Psoas muscle (tissue), 8 donors: ENCODE data around the gene ITPK1. TPM values are rescaled to one million over a fixed set of nuclear protein-coding genes. Genes with fewer than 3 reads are reported as not detected.
"Not testable (repeated sequence)": the region's sequence is repeated elsewhere in the genome, so short reads cannot be mapped to it uniquely, and the experiment has no call there.

Source experiments
- ATAC-seq, 4 donors: fragments of 200-7000 bp; cut with Tn5 transposase; one replicate each; pipeline ENCODE4 v1.9.1; 2020; ENCODE audit warnings: moderate library complexity in 3 of 4, mild to moderate bottlenecking in 2 of 4
- DNase-seq, 2 donors: peaks; one replicate each; pipeline ENCODE4 v3.0.0-alpha.2; 2020
- H3K27ac ChIP-seq: fragments of 200-600 bp; one replicate; pipeline ENCODE4 v1.8.0; 2022
- H3K27me3 ChIP-seq, 3 donors: fragments of 200-600 bp in 1 of 3; one replicate each; pipeline versions ENCODE4 v1.6.1 to v1.8.0; 2013 to 2022; ENCODE audit warnings: low read length in 2 of 3, mild to moderate bottlenecking in 2 of 3, moderate library complexity in 1 of 3; ENCODE audit not compliant: insufficient read depth in 3 of 3
- H3K36me3 ChIP-seq, 2 donors: fragments of 200-600 bp in 1 of 2; one replicate each; pipeline versions ENCODE4 v1.6.1 to v1.8.0; 2013 to 2022; ENCODE audit warnings: low read depth in 1 of 2, mild to moderate bottlenecking in 1 of 2, moderate library complexity in 1 of 2; ENCODE audit not compliant: insufficient read depth in 1 of 2
- H3K4me1 ChIP-seq: fragments of 200-600 bp; one replicate; pipeline ENCODE4 v1.8.0; 2022
- H3K4me3 ChIP-seq: fragments of 200-600 bp; one replicate; pipeline ENCODE4 v1.8.0; 2022; ENCODE audit warnings: mild to moderate bottlenecking
- H3K9me3 ChIP-seq: fragments of 200-600 bp; one replicate; pipeline ENCODE4 v1.8.0; 2022
- CTCF ChIP-seq: fragments of 200-600 bp; IDR thresholded peaks from one replicate; pipeline ENCODE4 v1.8.0; 2022; ENCODE audit warnings: antibody characterized with exemption
- WGBS, 3 donors: extraction: QIAGEN DNeasy Blood & Tissue Kit; methylation state at CpG; one replicate each; pipeline versions ENCODE4 v1.1.6 to v1.1.7; 2013; 5-methylcytosine and 5-hydroxymethylcytosine counted together
- intact Hi-C, 2 donors: fragments of 100-400 bp; cut with DNase I; formaldehyde crosslinking; loops; one replicate each; pipeline versions ENCODE4 v1.11.0 to v1.14.2; 2022
- polyA plus RNA-seq, 3 donors: library from polyadenylated mRNA; stranded (reverse); fragments of 200-250 nt; gene quantifications; one replicate each; pipeline ENCODE4 v1.2.3, GENCODE V29; 2013
- total RNA-seq, 4 donors: library from RNA; stranded (reverse); fragmentation: NEBNext Ultra II Directional in 2 of 4; extraction: Animal tissue kit (Norgen Biotek cat#: 25700) in 2 of 4; gene quantifications; one replicate each; pipeline versions ENCODE4 v1.2.1 to v1.2.4, GENCODE V29; 2021 to 2023
- donor health status: healthy with polysubstance abuse.
- donor health status: DM: no; HTN: no; CAD: no; lungs with moderate emphysema.
- donor health status: Bipolar disorder and iron deficiency.
- donor health status: healthy.
- donor health status: DM: yes; HTN: yes; CAD: no.
- donor health status: DM: no; HTN: no; CAD: no.
- donor health status: DM: no; HTN: no; CAD: no.
- donor health status: DM: yes; HTN: yes; CAD: no.

Gene ITPK1
- total and polyA plus RNA-seq, 7 donors: 30.0 to 61.1 (median 42.7) TPM

GRCh38 chr14:93114068-93114710 lies 1.5 kb downstream of the ITPK1 start:
- H3K4me1 ChIP-seq: peaks cover 19% of the 10 kb centered on the region
- ATAC-seq: no peak
- DNase-seq: no peak

GRCh38 chr14:93113678-93114067 lies 2.1 kb downstream of the ITPK1 start:
- no peak for DNase-seq
- 61 to 70% (median 62%) methylated on average over 8 of the region's 8 CpGs for WGBS, 3 donors
- intact Hi-C loops: loop anchor here (5.0 to 10.0 kb wide), 3 partner anchors 64 to 221 kb away; partner anchors contain the start of genes BTBD7 (in 1 of the 2) and MOAP1 (in 1 of the 2)
- Histone ChIP-seq H3K9me3 (no peaks in the 10 kb centered on the region), H3K27ac (no peak overlapping the region), H3K27me3 (no peaks in the 10 kb centered on the region), H3K4me3 (peak overlapping the region; percentile 93), H3K4me1 (peaks cover 19% of the 10 kb centered on the region), H3K36me3 (no peaks in the 10 kb centered on the region)
- no peak for TF ChIP-seq CTCF
- no peak for ATAC-seq

More at GRCh38 chr14:93114068-93114710, 1.5 kb downstream of the ITPK1 start:
- intact Hi-C loops: loop anchor here (5.0 to 10.0 kb wide), 3 partner anchors 63 to 221 kb away; partner anchors contain the start of genes BTBD7 (in 1 of the 2) and MOAP1 (in 1 of the 2)
- TF ChIP-seq CTCF: no peak
- Histone ChIP-seq H3K27ac (peak overlapping the region; percentile 89), H3K36me3 (no peaks in the 10 kb centered on the region), H3K27me3 (no peaks in the 10 kb centered on the region), H3K9me3 (no peaks in the 10 kb centered on the region), H3K4me3 (peak overlapping the region; percentile 93)
- WGBS, 3 donors: 23 to 44% (median 29%) methylated on average over 18 of the region's 18 CpGs

GRCh38 chr14:93112891-93113677 lies 2.6 kb downstream of the ITPK1 start:
- intact Hi-C loops: loop anchor here (5.0 to 10.0 kb wide), 3 partner anchors 64 to 222 kb away; partner anchors contain the start of genes BTBD7 (in 1 of the 2) and MOAP1 (in 1 of the 2)
- Histone ChIP-seq H3K27ac (peak overlapping the region; percentile 58), H3K4me3 (peak overlapping the region; percentile 93), H3K9me3 (no peaks in the 10 kb centered on the region), H3K36me3 (no peaks in the 10 kb centered on the region), H3K27me3 (no peaks in the 10 kb centered on the region), H3K4me1 (peaks cover 19% of the 10 kb centered on the region)
- 15 to 27% (median 16%) methylated on average over 15 of the region's 15 CpGs for WGBS, 3 donors
- peak; percentile 88 for TF ChIP-seq CTCF
- DNase-seq (peak; percentile 78 to 87), ATAC-seq (peak in 1 of 4 donors; percentile 45)

- intact Hi-C loops: loop anchor here (5.0 to 10.0 kb wide), 3 partner anchors 66 to 223 kb away; partner anchors contain the start of genes BTBD7 (in 1 of the 2) and MOAP1 (in 1 of the 2)
- not testable (repeated sequence) for H3K4me3 ChIP-seq, H3K27ac ChIP-seq, H3K36me3 ChIP-seq, DNase-seq, H3K27me3 ChIP-seq, H3K9me3 ChIP-seq, ATAC-seq
- 84 to 93% (median 92%) methylated on average over 8 of the region's 8 CpGs for WGBS, 3 donors
- H3K4me1 ChIP-seq: peaks cover 19% of the 10 kb centered on the region
Observed at GRCh38 chr14:93111541-93111940, 4.2 kb downstream of the ITPK1 start.
